Left ventricle myocardium superior (tissue), 1 donor: ENCODE data around the gene LYST. TPM values are rescaled to one million over a fixed set of nuclear protein-coding genes. Genes with fewer than 3 reads are reported as not detected.
A peak's percentile ranks its signal among the peaks of the same experiment; 100 is the strongest.

ENCODE experiments used
- ATAC-seq: fragments of 200-7000 bp; cut with Tn5 transposase; one replicate; pipeline ENCODE4 v1.9.1; 2020; ENCODE audit warnings: mild to moderate bottlenecking, moderate library complexity
- DNase-seq: peaks from one replicate; pipeline ENCODE4 v3.0.0-alpha.2; 2020
- intact Hi-C: fragments of 100-400 bp; cut with micrococcal nuclease; formaldehyde crosslinking; loops from one replicate; pipeline ENCODE4 v1.11.0; 2022
- total RNA-seq: library from RNA; stranded (reverse); fragmentation: NEBNext Ultra II Directional; extraction: Animal tissue kit (Norgen Biotek cat#: 25700); gene quantifications from one replicate; pipeline ENCODE4 v1.2.1, GENCODE V29; 2021
- donor health status: DM: no; HTN: yes; CAD: no; lungs with severe emphysema.

LYST gene
- total RNA-seq, 1 donor from 2014 or later = 11.9 TPM

GRCh38 chr1:235742914-235743599 is 123.6 kb downstream of the LYST start:
- intact Hi-C loops = no loop called here
- no peak for DNase-seq
- no peak for ATAC-seq

DNA sequence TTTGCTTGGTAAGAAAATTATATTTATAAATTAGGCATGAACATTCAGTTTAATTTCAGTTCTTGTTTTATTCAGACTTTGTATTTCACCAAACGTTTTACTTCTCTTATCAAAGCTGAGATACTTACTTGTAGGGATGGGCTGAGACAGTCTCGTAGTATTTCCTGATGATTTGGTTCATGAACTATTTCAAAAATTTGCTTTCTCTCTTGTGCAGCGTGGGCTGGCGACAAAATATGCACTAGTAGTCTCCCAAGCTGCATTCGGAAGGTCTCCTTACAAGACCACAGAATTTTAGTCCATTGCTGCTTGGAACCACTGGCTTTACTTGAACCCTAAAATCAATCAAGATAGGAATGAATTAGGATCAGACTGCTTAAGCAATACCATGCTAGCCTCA is 125.4 kb downstream of the LYST start:
- ATAC-seq = no peak
- intact Hi-C loops = no loop called here
- DNase-seq = no peak

DNA sequence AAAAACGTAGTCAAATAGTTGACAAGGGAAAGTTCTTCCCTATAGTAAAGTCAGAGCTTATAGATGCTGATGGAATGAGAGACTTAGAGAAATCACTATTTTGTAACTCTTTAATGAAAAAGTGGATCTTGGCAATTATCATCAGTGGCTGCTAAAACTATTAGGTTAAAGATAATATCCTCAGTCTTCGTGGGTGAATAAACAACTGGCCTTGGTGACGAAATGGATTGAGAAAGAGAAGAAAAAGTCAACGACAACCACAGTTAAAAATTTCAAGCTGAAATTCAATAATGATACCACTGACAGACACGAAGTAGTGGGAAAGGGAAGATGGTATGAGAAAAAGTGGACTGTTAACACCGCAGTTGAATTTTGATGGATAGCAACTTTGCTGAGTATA is 127.1 kb downstream of the LYST start:
- no peak for ATAC-seq
- intact Hi-C loops = no loop called here

GRCh38 chr1:235739124-235739523 is 127.6 kb downstream of the LYST start:
- DNase-seq (no peak), ATAC-seq (peak; percentile 77)

More for the DNA sequence above, 127.1 kb downstream of the LYST start:
- DNase-seq = no peak

DNA sequence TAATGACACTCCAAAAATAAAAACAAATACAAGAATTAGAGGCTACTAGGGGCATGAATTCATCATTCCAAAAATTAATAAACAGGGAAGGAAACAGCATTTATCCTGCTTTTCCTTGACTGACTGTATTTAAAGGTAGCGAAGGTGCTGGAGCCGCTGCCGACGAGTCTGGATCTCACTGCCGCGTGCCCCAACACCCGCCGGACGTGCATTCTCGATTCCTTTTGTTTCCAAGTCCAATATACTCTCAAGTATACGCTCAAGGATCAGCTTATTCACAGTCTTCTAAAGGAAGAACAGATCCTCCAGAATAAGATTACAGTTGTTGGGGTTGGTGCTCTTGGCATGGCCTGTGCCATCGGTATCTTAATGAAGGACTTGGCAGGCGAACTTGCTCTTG is 129.0 kb downstream of the LYST start:
- ATAC-seq (no peak), DNase-seq (no peak)
- intact Hi-C loops = no loop called here

More at GRCh38 chr1:235739124-235739523, 127.6 kb downstream of the LYST start:
- intact Hi-C loops = no loop called here

DNA sequence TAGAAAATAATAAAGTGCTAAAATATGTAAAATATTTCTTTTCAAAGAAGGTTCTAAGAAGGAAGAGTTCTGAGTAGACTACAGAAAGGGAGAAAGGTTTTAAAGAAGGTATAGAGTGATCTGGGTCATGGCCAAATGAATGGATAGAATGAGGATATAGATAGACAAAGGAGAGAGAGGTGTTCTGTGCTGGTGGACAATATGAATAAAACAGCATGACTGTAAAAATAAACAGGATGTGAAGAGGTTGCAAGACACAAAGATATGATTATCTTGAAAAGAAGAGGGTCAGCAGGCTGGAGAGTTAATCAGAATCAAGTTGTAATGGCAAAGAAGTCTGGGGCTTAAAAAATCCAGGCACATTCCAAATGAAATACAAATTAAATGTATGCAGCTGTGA is 130.4 kb downstream of the LYST start:
- DNase-seq = no peak
- no peak for ATAC-seq
- intact Hi-C loops = no loop called here

GRCh38 chr1:235735621-235736020 is 131.1 kb downstream of the LYST start:
- intact Hi-C loops = no loop called here
- DNase-seq (no peak), ATAC-seq (no peak)

- intact Hi-C loops = no loop called here
- no peak for ATAC-seq
- DNase-seq = no peak
These were observed 132.4 kb downstream of the LYST start for GRCh38 chr1:235734335-235734734.

- no peak for DNase-seq
- intact Hi-C loops = no loop called here
- no peak for ATAC-seq
These were observed 136.7 kb downstream of the LYST start for GRCh38 chr1:235730007-235730406.

DNA sequence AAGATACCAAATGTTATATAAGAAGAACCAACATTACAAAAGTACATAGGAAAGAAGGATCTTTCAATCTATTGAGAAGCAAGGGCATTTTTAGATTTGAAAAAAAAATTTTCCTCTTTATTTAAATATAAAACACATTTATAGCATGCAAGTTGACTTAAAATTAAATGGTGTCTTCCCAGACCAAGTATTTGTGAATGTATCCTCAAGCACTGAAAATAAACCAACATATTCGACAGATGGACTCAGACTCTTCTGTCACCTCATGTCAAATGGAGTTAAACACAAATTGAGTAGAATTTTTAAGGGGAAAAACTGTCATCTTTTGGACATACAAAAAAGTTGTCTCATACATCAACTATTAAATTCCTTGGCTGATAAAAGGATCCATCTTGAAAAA is 140.1 kb downstream of the LYST start:
- intact Hi-C loops = no loop called here
- ATAC-seq = no peak
- DNase-seq = no peak

DNA sequence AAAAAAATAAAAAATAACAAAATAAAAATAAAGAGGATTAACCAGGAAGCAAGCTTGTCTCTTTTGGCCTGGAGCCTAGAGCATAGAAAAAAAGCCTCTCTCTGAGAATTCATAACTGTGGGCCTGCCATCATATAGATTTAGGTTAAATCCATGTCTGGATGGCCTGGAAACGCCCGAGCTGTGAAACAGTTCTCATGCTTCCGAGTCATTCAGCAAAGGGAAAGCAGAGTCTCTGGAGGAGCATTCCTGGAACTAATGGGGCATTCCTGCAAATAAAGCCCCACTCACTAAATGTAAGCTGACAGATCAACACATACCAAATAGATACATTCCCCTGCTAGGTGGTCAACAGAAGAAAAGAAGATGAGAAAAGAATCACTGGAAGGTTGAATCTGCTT is 141.3 kb downstream of the LYST start:
- intact Hi-C loops = no loop called here
- ATAC-seq (no peak), DNase-seq (no peak)

DNA sequence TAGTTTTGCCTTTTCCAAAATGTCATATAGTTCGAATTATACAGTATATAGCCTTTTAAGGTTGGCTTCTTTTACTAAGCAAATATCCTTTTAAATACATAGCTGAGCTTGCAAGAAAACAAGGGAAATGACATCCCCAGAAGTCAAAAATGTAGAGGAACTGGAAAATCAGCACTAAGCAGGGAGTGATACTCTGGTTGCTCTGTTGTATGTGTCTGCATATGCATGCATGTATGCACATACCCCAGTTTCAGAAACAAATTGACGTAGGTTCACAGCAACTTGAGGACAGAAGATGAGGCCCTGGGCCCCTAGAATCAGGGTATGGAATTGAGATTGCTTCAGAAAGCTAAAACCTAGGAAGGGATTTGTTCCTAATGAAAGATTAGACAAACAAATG is 142.0 kb downstream of the LYST start:
- ATAC-seq (no peak), DNase-seq (no peak)
- intact Hi-C loops = no loop called here

GRCh38 chr1:235722858-235723257 is 143.8 kb downstream of the LYST start:
- intact Hi-C loops = no loop called here
- ATAC-seq (peak; percentile 94), DNase-seq (no peak)

DNA sequence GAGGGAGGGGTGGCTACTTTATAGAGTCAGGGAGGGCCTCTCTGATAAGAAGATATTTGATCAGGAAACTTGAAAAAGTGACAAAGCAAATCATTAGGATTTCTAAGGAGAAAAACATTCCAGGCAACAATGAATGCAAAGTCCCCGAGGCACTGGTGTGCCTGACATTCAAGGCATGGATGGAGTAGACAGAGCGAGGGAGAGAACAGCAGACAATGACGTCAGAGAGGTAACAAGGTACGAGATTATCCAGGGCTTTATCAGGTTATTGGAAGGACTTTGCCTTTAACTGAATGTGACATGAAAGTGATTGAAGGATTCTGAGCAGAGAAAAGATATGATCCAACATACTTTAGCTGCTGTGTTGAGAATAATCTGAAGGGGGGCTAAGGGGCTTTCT is 144.7 kb downstream of the LYST start:
- DNase-seq (no peak), ATAC-seq (peak; percentile 26)
- intact Hi-C loops = no loop called here

DNA sequence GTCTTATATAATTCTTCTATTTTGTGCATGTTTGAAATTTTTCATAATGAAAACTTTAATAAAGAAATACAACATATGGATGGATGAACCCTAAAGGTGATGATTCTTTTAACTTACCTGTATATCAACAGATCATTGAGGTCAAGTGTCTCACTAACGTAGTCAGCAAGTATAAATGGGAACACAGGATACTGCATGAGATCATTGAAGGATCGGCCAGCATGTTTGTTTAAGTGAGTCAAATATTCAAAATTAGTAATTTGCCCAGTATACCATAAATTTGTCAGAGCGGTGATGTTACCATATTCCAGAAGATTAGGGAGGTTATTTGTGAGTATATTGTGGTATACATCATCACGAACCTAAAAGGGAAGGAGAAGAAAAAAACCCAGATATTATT is 146.2 kb downstream of the LYST start:
- DNase-seq (no peak), ATAC-seq (no peak)
- intact Hi-C loops = no loop called here

GRCh38 chr1:235714205-235714897 is 152.4 kb downstream of the LYST start:
- no peak for DNase-seq
- ATAC-seq = no peak
- intact Hi-C loops = no loop called here

DNA sequence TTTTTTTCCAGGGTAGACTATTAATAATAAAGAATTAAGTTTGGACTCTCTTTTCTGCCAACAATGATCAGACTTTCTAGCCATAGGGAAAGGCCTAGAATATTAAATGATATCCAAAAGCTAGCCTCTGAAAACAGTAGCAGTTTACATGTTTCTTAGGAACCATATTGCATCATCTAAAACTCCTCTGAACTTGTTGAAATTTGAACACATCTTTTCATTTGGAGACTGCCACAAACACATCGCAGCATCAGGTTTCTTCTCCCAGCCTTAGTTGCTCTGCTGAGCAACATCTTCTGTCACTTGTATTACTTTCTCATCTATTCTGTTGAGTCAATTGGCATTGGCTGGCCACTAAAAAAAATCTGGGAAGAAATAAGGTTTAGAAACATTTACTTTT is 153.9 kb downstream of the LYST start:
- ATAC-seq = no peak
- intact Hi-C loops = no loop called here
- no peak for DNase-seq

GRCh38 chr1:235710687-235711086 is 156.0 kb downstream of the LYST start:
- DNase-seq (no peak), ATAC-seq (no peak)
- intact Hi-C loops = no loop called here

GRCh38 chr1:235709018-235709417 is 157.7 kb downstream of the LYST start:
- ATAC-seq (no peak), DNase-seq (no peak)
- intact Hi-C loops = loop anchor here (10.0 kb wide), 1 partner anchor 56 kb away; no protein-coding TSS in a partner anchor

DNA sequence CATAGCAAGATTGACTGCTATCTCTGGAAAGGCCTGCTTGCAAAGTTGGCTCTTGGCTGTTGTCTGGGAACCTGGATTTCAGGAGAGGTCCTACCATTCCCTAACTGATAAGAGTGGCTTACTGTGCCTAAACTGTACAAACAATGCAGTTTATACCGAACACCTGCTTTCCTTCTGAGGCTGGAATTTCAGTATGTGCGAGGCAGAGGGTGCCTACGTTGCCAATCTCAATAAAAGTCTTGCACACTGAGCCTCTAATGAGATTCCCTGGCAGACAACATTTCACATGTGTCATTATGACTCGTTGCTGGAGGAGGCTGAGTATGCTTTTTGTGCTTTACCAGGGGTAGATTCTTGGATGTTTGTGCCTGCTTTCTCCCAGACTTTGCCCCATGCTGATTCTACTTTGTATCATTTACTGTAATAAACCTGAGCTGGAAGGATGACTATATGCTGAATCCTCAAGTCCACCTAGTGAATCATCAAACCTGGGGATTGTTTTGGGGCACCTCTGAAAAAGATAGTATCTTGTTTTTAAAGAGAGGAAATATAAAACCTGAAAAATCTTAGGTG is 158.2 kb downstream of the LYST start:
- ATAC-seq (no peak), DNase-seq (no peak)
- intact Hi-C loops = loop anchor here (10.0 kb wide), 1 partner anchor 56 kb away; no protein-coding TSS in a partner anchor

DNA sequence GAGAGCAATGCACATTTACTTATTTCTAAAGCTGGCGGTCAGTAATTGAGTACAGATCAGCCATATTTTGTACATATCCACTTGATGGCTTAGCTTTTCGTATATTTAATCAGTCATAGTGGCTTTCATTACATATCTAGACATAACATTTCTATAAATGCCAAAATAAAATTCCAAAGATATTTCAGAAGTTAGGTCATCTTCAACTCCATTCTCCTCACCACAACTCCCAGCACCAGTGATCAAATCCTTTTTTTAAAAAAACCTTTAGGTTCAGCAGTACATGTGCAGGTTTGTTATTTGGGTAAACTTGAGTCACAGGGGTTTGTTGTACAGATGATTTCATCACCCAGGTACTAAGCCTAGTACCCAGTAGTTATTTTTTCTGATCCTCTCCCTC is 163.2 kb downstream of the LYST start:
- intact Hi-C loops = loop anchor here (10.0 kb wide), 1 partner anchor 61 kb away; no protein-coding TSS in a partner anchor
- ATAC-seq (no peak), DNase-seq (no peak)
